Endothelial cell of umbilical vein (primary cell): ENCODE data around the gene ZG16. TPM values are rescaled to one million over a fixed set of nuclear protein-coding genes. Genes with fewer than 3 reads are reported as not detected.

Experiments used
- BruUV-seq: library from RNA; stranded (reverse); fragments of 400-500 nt; replicated peaks from 2 replicates; lab custom pipeline; 2021; lab: Mats Ljungman, UMichigan
- CTCF ChIA-PET: fragments of 300-600, 350-600 bp; sonication (Branson Sonifier 250); formaldehyde crosslinking; loops from one replicate; lab custom pipeline; 2021; ENCODE audit warnings: antibody characterized with exemption, inconsistent platforms; lab: Charles Lee
- POLR2A ChIA-PET: fragments of 300-600, 350-600 bp; sonication (Branson Sonifier 250); formaldehyde crosslinking; loops from one replicate; lab custom pipeline; 2021; ENCODE audit warnings: antibody characterized with exemption, inconsistent platforms; lab: Charles Lee
- DNase-seq: peaks from one replicate; pipeline ENCODE4 v3.0.0-alpha.2; 2011; ENCODE audit warnings: low read depth, low spot score
- FAIRE-seq: peaks from 2 replicates; lab custom pipeline; 2011; peaks lifted over from hg19 to GRCh38; lab: Jason Lieb, UNC
- H2AFZ ChIP-seq: 2 replicates; pipeline ENCODE4 v1.6.0; 2012; ENCODE audit warnings: low read depth, low read length, control low read depth, inconsistent platforms
- H3K27ac ChIP-seq: 2 replicates; pipeline ENCODE4 v1.5.1; 2011; ENCODE audit warnings: low read depth, mild to moderate bottlenecking, control low read depth, low read length, moderate library complexity; ENCODE audit not compliant: insufficient read depth
- H3K27me3 ChIP-seq, 2 experiments: 2 replicates each; pipeline versions ENCODE4 v1.6.0 to v1.6.1; 2011; ENCODE audit warnings: low read length in 2 of 2, mixed read lengths in 1 of 2; ENCODE audit not compliant: control insufficient read depth in 2 of 2, insufficient read depth in 2 of 2
- H3K36me3 ChIP-seq, 2 experiments: 2 replicates in 1 of 2; 3 replicates in 1 of 2; pipeline ENCODE4 v1.5.1; 2011; ENCODE audit warnings: low read length in 2 of 2, mild to moderate bottlenecking in 1 of 2, moderate library complexity in 1 of 2; ENCODE audit not compliant: control insufficient read depth in 2 of 2, insufficient read depth in 2 of 2; ENCODE audit errors: extremely low read depth in 1 of 2
- H3K4me1 ChIP-seq: 3 replicates; pipeline ENCODE4 v1.5.1; 2011; ENCODE audit warnings: mild to moderate bottlenecking, low read length; ENCODE audit not compliant: control insufficient read depth, insufficient read depth; ENCODE audit errors: extremely low read depth
- H3K4me2 ChIP-seq: 2 replicates; pipeline ENCODE4 v1.6.1; 2011; ENCODE audit warnings: low read length, control low read depth, mixed read lengths; ENCODE audit not compliant: insufficient read depth
- H3K4me3 ChIP-seq, 3 experiments: fragments of 200-600 bp in 1 of 3; sonication (generic), shearing (Covaris generic) in 1 of 3; replicated peaks in 1 of 3; 2 replicates each; pipeline ENCODE4 v1.5.1; 2011 to 2016; ENCODE audit warnings: control low read depth in 3 of 3, low read length in 3 of 3, mild to moderate bottlenecking in 2 of 3, inconsistent platforms in 1 of 3, low read depth in 1 of 3, moderate library complexity in 1 of 3; ENCODE audit not compliant: insufficient read depth in 1 of 3
- H3K79me2 ChIP-seq: 2 replicates; pipeline ENCODE4 v1.6.0; 2012; ENCODE audit warnings: low read length, inconsistent platforms; ENCODE audit not compliant: control insufficient read depth, insufficient read depth
- H3K9ac ChIP-seq: replicated peaks from 2 replicates; pipeline ENCODE3; 2011; ENCODE audit warnings: low read length, control low read depth; ENCODE audit not compliant: insufficient read depth; ENCODE audit errors: extremely low read depth
- H3K9me1 ChIP-seq: replicated peaks from 3 replicates; pipeline ENCODE4 v1.6.0; 2011; ENCODE audit warnings: mild to moderate bottlenecking, low read length; ENCODE audit not compliant: control insufficient read depth, insufficient read depth; ENCODE audit errors: extremely low read depth
- H3K9me3 ChIP-seq: replicated peaks from 2 replicates; pipeline ENCODE4 v1.5.1; 2012; ENCODE audit warnings: low read length, inconsistent platforms; ENCODE audit not compliant: control insufficient read depth, insufficient read depth
- H4K20me1 ChIP-seq: replicated peaks from 2 replicates; pipeline ENCODE3; 2011; ENCODE audit warnings: mild to moderate bottlenecking, low read length; ENCODE audit not compliant: control insufficient read depth, insufficient read depth; ENCODE audit errors: extremely low read depth
- EZH2 ChIP-seq: IDR thresholded peaks from 2 replicates; pipeline ENCODE4 v1.6.1; 2012; ENCODE audit warnings: borderline replicate concordance, low read depth, mild to moderate bottlenecking, moderate library complexity, low read length, inconsistent platforms; ENCODE audit not compliant: severe bottlenecking
- FOS ChIP-seq: IDR thresholded peaks from 2 replicates; pipeline ENCODE4 v1.6.1; 2011; ENCODE audit warnings: mild to moderate bottlenecking, low read length, moderate library complexity, borderline replicate concordance; ENCODE audit not compliant: insufficient read depth
- GATA2 ChIP-seq: IDR thresholded peaks from 2 replicates; pipeline ENCODE4 v1.7.0; 2011; ENCODE audit warnings: low read depth, mild to moderate bottlenecking, moderate library complexity, mixed read lengths, low read length; ENCODE audit not compliant: insufficient read length, insufficient read depth
- JUN ChIP-seq: IDR thresholded peaks from 2 replicates; pipeline ENCODE4 v1.6.1; 2011; ENCODE audit warnings: borderline replicate concordance, low read depth; ENCODE audit not compliant: insufficient read length, insufficient read depth
- MYC ChIP-seq: IDR thresholded peaks from one replicate; pipeline ENCODE4 v1.6.1; 2011; ENCODE audit warnings: mild to moderate bottlenecking, low read depth, low read length
- POLR2A ChIP-seq: IDR thresholded peaks from 2 replicates; pipeline ENCODE4 v1.6.1; 2012; ENCODE audit warnings: low read depth, mild to moderate bottlenecking, control low read depth, low read length
- POLR2AphosphoS5 ChIP-seq: IDR thresholded peaks from 2 replicates; pipeline ENCODE4 v1.6.1; 2012; ENCODE audit warnings: low read depth, mild to moderate bottlenecking, control low read depth, low read length, moderate library complexity; ENCODE audit not compliant: insufficient read depth
- dilution Hi-C: fragments of 300-500 bp; cut with MboI; formaldehyde crosslinking; loops from one replicate; pipeline ENCODE4 v1.15.0; 2019; ENCODE audit warnings: low sequenced_read_pairs; ENCODE audit not compliant: extremely low pct_ligation_motif_present
- intact Hi-C: fragments of 100-400 bp; cut with micrococcal nuclease; formaldehyde crosslinking; loops from one replicate; pipeline ENCODE4 v1.10.0; 2022
- polyA plus RNA-seq, 4 experiments: library from polyadenylated mRNA; depleted of rRNA in 3 of 4; stranded (reverse) in 3 of 4; unstranded in 1 of 4; fragments of >200 nt; gene quantifications; 2 replicates each; pipeline versions ENCODE4 v1.2.1 to v1.2.3, GENCODE V29; 2011 to 2012; ENCODE audit warnings: missing spikeins in 1 of 4
- total RNA-seq: library from RNA; stranded (reverse); gene quantifications from 2 replicates; pipeline ENCODE4 v1.2.3, GENCODE V29; 2021
- TF ChIP-seq, protein P1 (sequence below), 2 donors: IDR thresholded peaks; 1 replicate in 1 of 2; 2 replicates in 1 of 2; pipeline ENCODE4 v1.5.1; 2011; ENCODE audit warnings: low read length in 2 of 2, mild to moderate bottlenecking in 2 of 2, moderate library complexity in 2 of 2, control low read depth in 1 of 2, inconsistent platforms in 1 of 2, low read depth in 1 of 2; ENCODE audit not compliant: insufficient read depth in 1 of 2; ENCODE audit errors: extremely low read depth in 1 of 2
- TF ChIP-seq, protein P2 (sequence below): IDR thresholded peaks from 2 replicates; pipeline ENCODE4 v1.6.1; 2011; ENCODE audit not compliant: insufficient read depth, insufficient read length

The ZG16 gene
- total and polyA plus RNA-seq, 2 donors (not counting 3 experiments of a cell fraction or from before 2014, with no cell fraction given), result not detected

DNA sequence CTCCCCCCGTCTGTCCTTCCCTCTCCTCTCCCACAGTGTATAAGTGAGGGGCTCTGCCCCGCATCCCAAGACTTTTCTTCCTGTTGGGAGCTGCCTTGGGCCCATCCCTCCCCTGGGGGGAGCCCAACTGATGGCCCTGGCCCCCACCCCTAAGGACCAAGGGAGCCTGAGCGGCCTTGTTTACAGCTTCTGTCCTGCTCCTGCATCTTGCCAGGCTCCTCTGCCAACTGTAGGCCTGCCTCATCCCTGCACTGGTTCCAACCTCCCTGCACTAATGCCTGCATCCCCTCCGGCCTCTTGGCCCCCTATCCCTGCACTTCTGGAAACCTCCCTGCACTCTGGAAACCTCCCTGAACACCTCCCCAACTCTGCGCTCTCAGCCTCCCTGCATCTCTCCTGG, 36.5 kb downstream of the ZG16 start:
- H3K4me3 ChIP-seq, result no peak overlapping the region
- peaks cover 0 to 11% of the 10 kb centered on the region in 2 experiments for H3K36me3 ChIP-seq
- intact Hi-C loops (no loop called here), dilution Hi-C loops (no loop called here)
- H3K79me2 ChIP-seq, result peaks cover 18% of the 10 kb centered on the region
- no peak overlapping the region for H3K27ac ChIP-seq
- H3K9ac ChIP-seq, result no peak overlapping the region
- peak overlapping the region; percentile 49 for H3K4me2 ChIP-seq
- H3K9me3 ChIP-seq, result no peaks in the 10 kb centered on the region
- DNase-seq (no peak), FAIRE-seq (no peak)
- POLR2A ChIA-PET, result no interaction called here
- no peaks in the 10 kb centered on the region for H3K9me1 ChIP-seq
- TF ChIP-seq MYC (no peak), GATA2 (no peak), JUN (no peak), POLR2AphosphoS5 (no peak), POLR2A (no peak), EZH2 (no peak), FOS (no peak)
- TF ChIP-seq, protein P1, sequence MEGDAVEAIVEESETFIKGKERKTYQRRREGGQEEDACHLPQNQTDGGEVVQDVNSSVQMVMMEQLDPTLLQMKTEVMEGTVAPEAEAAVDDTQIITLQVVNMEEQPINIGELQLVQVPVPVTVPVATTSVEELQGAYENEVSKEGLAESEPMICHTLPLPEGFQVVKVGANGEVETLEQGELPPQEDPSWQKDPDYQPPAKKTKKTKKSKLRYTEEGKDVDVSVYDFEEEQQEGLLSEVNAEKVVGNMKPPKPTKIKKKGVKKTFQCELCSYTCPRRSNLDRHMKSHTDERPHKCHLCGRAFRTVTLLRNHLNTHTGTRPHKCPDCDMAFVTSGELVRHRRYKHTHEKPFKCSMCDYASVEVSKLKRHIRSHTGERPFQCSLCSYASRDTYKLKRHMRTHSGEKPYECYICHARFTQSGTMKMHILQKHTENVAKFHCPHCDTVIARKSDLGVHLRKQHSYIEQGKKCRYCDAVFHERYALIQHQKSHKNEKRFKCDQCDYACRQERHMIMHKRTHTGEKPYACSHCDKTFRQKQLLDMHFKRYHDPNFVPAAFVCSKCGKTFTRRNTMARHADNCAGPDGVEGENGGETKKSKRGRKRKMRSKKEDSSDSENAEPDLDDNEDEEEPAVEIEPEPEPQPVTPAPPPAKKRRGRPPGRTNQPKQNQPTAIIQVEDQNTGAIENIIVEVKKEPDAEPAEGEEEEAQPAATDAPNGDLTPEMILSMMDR (IDR thresholded peaks at IDR 0.05; ENCODE audit: extremely low read depth in 1 of 2, insufficient read depth in 1 of 2, low read depth in 1 of 2, low read length in 2 of 2), result no peak
- TF ChIP-seq, protein P2, sequence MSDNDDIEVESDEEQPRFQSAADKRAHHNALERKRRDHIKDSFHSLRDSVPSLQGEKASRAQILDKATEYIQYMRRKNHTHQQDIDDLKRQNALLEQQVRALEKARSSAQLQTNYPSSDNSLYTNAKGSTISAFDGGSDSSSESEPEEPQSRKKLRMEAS, result no peak
- no peak overlapping the region for H2AFZ ChIP-seq
- no TSS peak for BruUV-seq
- H3K4me1 ChIP-seq, result peaks cover 37% of the 10 kb centered on the region
- CTCF ChIA-PET, result no interaction called here
- H3K27me3 ChIP-seq, result no peaks in the 10 kb centered on the region
- H4K20me1 ChIP-seq, result no peaks in the 10 kb centered on the region
